ENCODE results near the gene IL31.
"Not testable (repeated sequence)": the region's sequence is repeated elsewhere in the genome, so short reads cannot be mapped to it uniquely, and the experiment has no call there.

IL31 gene

GRCh38 chr12:122187466-122187865 is 13.4 kb upstream of the IL31 start:
- H3K4me1 ChIP-seq (ENCODE audit: control insufficient read depth, low read depth, low read length): no peaks in the 10 kb centered on the region
- no peaks in the 10 kb centered on the region for H3K36me3 ChIP-seq (ENCODE audit: control insufficient read depth, low read depth, low read length)

GRCh38 chr12:122185494-122186082 is 11.6 kb upstream of the IL31 start:
- no peak overlapping the region for H3K9ac ChIP-seq (ENCODE audit: low read length)
- H3K9me3 ChIP-seq (ENCODE audit: control insufficient read depth, low read depth, low read length): no peaks in the 10 kb centered on the region
- no peak overlapping the region for H3K4me3 ChIP-seq (ENCODE audit: low read length)
- peaks cover 22% of the 10 kb centered on the region for H3K27me3 ChIP-seq (ENCODE audit: control insufficient read depth, insufficient read depth, low read length)
- H3K4me1 ChIP-seq (ENCODE audit: control insufficient read depth, low read depth, low read length): no peaks in the 10 kb centered on the region
- H3K36me3 ChIP-seq (ENCODE audit: control insufficient read depth, low read depth, low read length): no peaks in the 10 kb centered on the region
- H3K27ac ChIP-seq (ENCODE audit: low read length): no peak overlapping the region

More at GRCh38 chr12:122187466-122187865, 13.4 kb upstream of the IL31 start:
- Histone ChIP-seq H3K27me3 (ENCODE audit: control insufficient read depth, insufficient read depth, low read length) (peaks cover 22% of the 10 kb centered on the region), H3K27ac (ENCODE audit: low read length) (no peak overlapping the region), H3K9ac (ENCODE audit: low read length) (no peak overlapping the region), H3K9me3 (ENCODE audit: control insufficient read depth, low read depth, low read length) (no peaks in the 10 kb centered on the region), H3K4me3 (ENCODE audit: low read length) (no peak overlapping the region)

GRCh38 chr12:122185079-122185478 is 11.1 kb upstream of the IL31 start:
- Histone ChIP-seq H3K4me3 (ENCODE audit: low read length) (no peak overlapping the region), H3K9me3 (ENCODE audit: control insufficient read depth, low read depth, low read length) (no peaks in the 10 kb centered on the region), H3K36me3 (ENCODE audit: control insufficient read depth, low read depth, low read length) (no peaks in the 10 kb centered on the region), H3K27me3 (ENCODE audit: control insufficient read depth, insufficient read depth, low read length) (peaks cover 22% of the 10 kb centered on the region), H3K9ac (ENCODE audit: low read length) (no peak overlapping the region), H3K27ac (ENCODE audit: low read length) (no peak overlapping the region), H3K4me1 (ENCODE audit: control insufficient read depth, low read depth, low read length) (no peaks in the 10 kb centered on the region)

GRCh38 chr12:122184517-122184916 is 10.5 kb upstream of the IL31 start:
- Histone ChIP-seq H3K27ac (ENCODE audit: low read length) (no peak overlapping the region), H3K9me3 (ENCODE audit: control insufficient read depth, low read depth, low read length) (no peaks in the 10 kb centered on the region), H3K4me3 (ENCODE audit: low read length) (no peak overlapping the region), H3K9ac (ENCODE audit: low read length) (no peak overlapping the region), H3K36me3 (ENCODE audit: control insufficient read depth, low read depth, low read length) (no peaks in the 10 kb centered on the region), H3K27me3 (ENCODE audit: control insufficient read depth, insufficient read depth, low read length) (peaks cover 22% of the 10 kb centered on the region), H3K4me1 (ENCODE audit: control insufficient read depth, low read depth, low read length) (no peaks in the 10 kb centered on the region)

GRCh38 chr12:122183588-122183940 is 9.5 kb upstream of the IL31 start:
- Histone ChIP-seq H3K9ac (ENCODE audit: low read length) (no peak overlapping the region), H3K27ac (ENCODE audit: low read length) (no peak overlapping the region), H3K4me1 (ENCODE audit: control insufficient read depth, low read depth, low read length) (no peaks in the 10 kb centered on the region), H3K9me3 (ENCODE audit: control insufficient read depth, low read depth, low read length) (no peaks in the 10 kb centered on the region), H3K27me3 (ENCODE audit: control insufficient read depth, insufficient read depth, low read length) (peaks cover 22% of the 10 kb centered on the region), H3K36me3 (ENCODE audit: control insufficient read depth, low read depth, low read length) (no peaks in the 10 kb centered on the region), H3K4me3 (ENCODE audit: low read length) (peak overlapping the region; percentile 49)

- Histone ChIP-seq H3K27ac (ENCODE audit: low read length) (no peak within 1 kb of the TSS), H3K27me3 (ENCODE audit: control insufficient read depth, insufficient read depth, low read length) (peaks cover 22% of the 10 kb centered on the region), H3K9ac (ENCODE audit: low read length) (no peak within 1 kb of the TSS), H3K4me1 (ENCODE audit: control insufficient read depth, low read depth, low read length) (no peaks in the 10 kb centered on the region), H3K4me3 (ENCODE audit: low read length) (peak within 1 kb of the TSS; percentile 49), H3K36me3 (ENCODE audit: control insufficient read depth, low read depth, low read length) (no peaks in the 10 kb centered on the region), H3K9me3 (ENCODE audit: control insufficient read depth, low read depth, low read length) (no peaks in the 10 kb centered on the region)
Observed at GRCh38 chr12:122182887-122183587, 9.0 kb upstream of the IL31 start, which contains the start of gene LRRC43. Gene LRRC43, plus strand, starts transcription at chr12:122183123. Its CDS starts 22 bp downstream, at chr12:122183145.

- H3K27ac ChIP-seq (ENCODE audit: low read length); H3K9me3 ChIP-seq (ENCODE audit: control insufficient read depth, low read depth, low read length); H3K36me3 ChIP-seq (ENCODE audit: control insufficient read depth, low read depth, low read length); H3K4me3 ChIP-seq (ENCODE audit: low read length); H3K4me1 ChIP-seq (ENCODE audit: control insufficient read depth, low read depth, low read length); H3K9ac ChIP-seq (ENCODE audit: low read length); H3K27me3 ChIP-seq (ENCODE audit: control insufficient read depth, insufficient read depth, low read length): not testable (repeated sequence)
Observed at GRCh38 chr12:122176473-122176872, 2.5 kb upstream of the IL31 start.

- Histone ChIP-seq H3K9ac (ENCODE audit: low read length) (no peak overlapping the region), H3K4me1 (ENCODE audit: control insufficient read depth, low read depth, low read length) (no peaks in the 10 kb centered on the region), H3K27ac (ENCODE audit: low read length) (no peak overlapping the region), H3K36me3 (ENCODE audit: control insufficient read depth, low read depth, low read length) (no peaks in the 10 kb centered on the region), H3K4me3 (ENCODE audit: low read length) (no peak overlapping the region), H3K27me3 (ENCODE audit: control insufficient read depth, insufficient read depth, low read length) (no peaks in the 10 kb centered on the region), H3K9me3 (ENCODE audit: control insufficient read depth, low read depth, low read length) (no peaks in the 10 kb centered on the region)
Observed at GRCh38 chr12:122172262-122172939, 1.6 kb downstream of the IL31 start.

- no peaks in the 10 kb centered on the region for H3K9me3 ChIP-seq (ENCODE audit: control insufficient read depth, low read depth, low read length)
- no peak overlapping the region for H3K4me3 ChIP-seq (ENCODE audit: low read length)
- no peaks in the 10 kb centered on the region for H3K4me1 ChIP-seq (ENCODE audit: control insufficient read depth, low read depth, low read length)
- H3K9ac ChIP-seq (ENCODE audit: low read length): no peak overlapping the region
- no peaks in the 10 kb centered on the region for H3K36me3 ChIP-seq (ENCODE audit: control insufficient read depth, low read depth, low read length)
- no peak overlapping the region for H3K27ac ChIP-seq (ENCODE audit: low read length)
- H3K27me3 ChIP-seq (ENCODE audit: control insufficient read depth, insufficient read depth, low read length): no peaks in the 10 kb centered on the region
Observed at GRCh38 chr12:122171399-122171798, 2.6 kb downstream of the IL31 start.

- Histone ChIP-seq H3K4me1 (ENCODE audit: control insufficient read depth, low read depth, low read length) (no peaks in the 10 kb centered on the region), H3K4me3 (ENCODE audit: low read length) (no peak overlapping the region), H3K9me3 (ENCODE audit: control insufficient read depth, low read depth, low read length) (no peaks in the 10 kb centered on the region), H3K36me3 (ENCODE audit: control insufficient read depth, low read depth, low read length) (no peaks in the 10 kb centered on the region), H3K9ac (ENCODE audit: low read length) (no peak overlapping the region), H3K27ac (ENCODE audit: low read length) (no peak overlapping the region), H3K27me3 (ENCODE audit: control insufficient read depth, insufficient read depth, low read length) (no peaks in the 10 kb centered on the region)
Observed at GRCh38 chr12:122168492-122168891, 5.5 kb downstream of the IL31 start.

GRCh38 chr12:122167356-122167925 is 6.6 kb downstream of the IL31 start:
- Histone ChIP-seq H3K4me1 (ENCODE audit: control insufficient read depth, low read depth, low read length) (no peaks in the 10 kb centered on the region), H3K4me3 (ENCODE audit: low read length) (no peak overlapping the region), H3K27me3 (ENCODE audit: control insufficient read depth, insufficient read depth, low read length) (no peaks in the 10 kb centered on the region), H3K36me3 (ENCODE audit: control insufficient read depth, low read depth, low read length) (no peaks in the 10 kb centered on the region), H3K9ac (ENCODE audit: low read length) (no peak overlapping the region), H3K9me3 (ENCODE audit: control insufficient read depth, low read depth, low read length) (no peaks in the 10 kb centered on the region), H3K27ac (ENCODE audit: low read length) (no peak overlapping the region)

Data from iPS-18a (cell line).